Measurements from ENCODE around the gene GHRHR.

Gene GHRHR

GRCh38 chr7:30989824-30990672, 26.3 kb downstream of the GHRHR start:
- Histone ChIP-seq H2AFZ (ENCODE audit: low read length) (no peak overlapping the region), H4K91ac (ENCODE audit: low read depth, low read length, poor library complexity) (peak overlapping the region; percentile 3), H3K9ac (ENCODE audit: low read depth, low read length, poor library complexity) (no peak overlapping the region), H2BK120ac (ENCODE audit: low read depth, low read length) (no peak overlapping the region), H3K36me3 (replicated peaks in 1 of 2; ENCODE audit: control insufficient read depth in 2 of 2, insufficient read depth in 2 of 2, low read length in 2 of 2) (no peaks in the 10 kb centered on the region), H3K4ac (ENCODE audit: low read length) (no peak overlapping the region), H3K23ac (ENCODE audit: low read depth, low read length, poor library complexity) (no peak overlapping the region), H3K27ac (replicated peaks; ENCODE audit: low read length) (no peak overlapping the region), H3K27me3 (ENCODE audit: control insufficient read depth in 3 of 3, insufficient read depth in 3 of 3, low read depth in 1 of 3, low read length in 3 of 3) (peaks cover 0 to 14% (median 12%) of the 10 kb centered on the region in 3 experiments), H3K4me3 (ENCODE audit: low read length in 2 of 2) (no peak overlapping the region), H3K9me3 (replicated peaks in 1 of 2; ENCODE audit: control insufficient read depth in 2 of 2, insufficient read depth in 1 of 2, low read depth in 1 of 2, low read length in 2 of 2) (peaks cover 0 to 2% of the 10 kb centered on the region in 2 donors), H2BK15ac (ENCODE audit: low read length) (peak overlapping the region; percentile 68), H3K79me1 (ENCODE audit: low read depth, low read length) (no peaks in the 10 kb centered on the region), H4K8ac (ENCODE audit: low read depth, low read length) (no peak overlapping the region), H3K18ac (ENCODE audit: low read length) (peak overlapping the region; percentile 76), H2AK5ac (ENCODE audit: low read depth, low read length) (peak overlapping the region; percentile 44), H3K4me1 (ENCODE audit: control insufficient read depth in 2 of 2, insufficient read depth in 1 of 2, low read depth in 1 of 2, low read length in 2 of 2) (peaks cover 0 to 23% of the 10 kb centered on the region in 2 donors), H2BK12ac (ENCODE audit: low read length) (no peak overlapping the region), H3K4me2 (ENCODE audit: insufficient read depth, low read length, poor library complexity, severe bottlenecking) (no peak overlapping the region), H2BK5ac (ENCODE audit: low read length) (no peak overlapping the region), H3K14ac (ENCODE audit: low read length) (no peak overlapping the region)
- DNase-seq (ENCODE audit: low spot score) = no peak
- WGBS, 2 donors (ENCODE audit: extremely low coverage in 2 of 2, insufficient read length in 2 of 2, insufficient replicate concordance in 1 of 2) = no CpG with 5 or more reads among the region's 10 CpGs

- H3K79me1 ChIP-seq (ENCODE audit: low read depth, low read length) = no peaks in the 10 kb centered on the region
- no peak overlapping the region for H4K8ac ChIP-seq (ENCODE audit: low read depth, low read length)
- no peak overlapping the region for H3K14ac ChIP-seq (ENCODE audit: low read length)
- no peak overlapping the region for H3K4me3 ChIP-seq (ENCODE audit: low read length in 2 of 2)
- H3K23ac ChIP-seq (ENCODE audit: low read depth, low read length, poor library complexity) = no peak overlapping the region
- no peak overlapping the region for H4K91ac ChIP-seq (ENCODE audit: low read depth, low read length, poor library complexity)
- H3K36me3 ChIP-seq (replicated peaks in 1 of 2; ENCODE audit: control insufficient read depth in 2 of 2, insufficient read depth in 2 of 2, low read length in 2 of 2) = no peaks in the 10 kb centered on the region
- no peak for DNase-seq (ENCODE audit: low spot score)
- no peak overlapping the region for H3K9ac ChIP-seq (ENCODE audit: low read depth, low read length, poor library complexity)
- peaks cover 0 to 23% of the 10 kb centered on the region in 2 donors for H3K4me1 ChIP-seq (ENCODE audit: control insufficient read depth in 2 of 2, insufficient read depth in 1 of 2, low read depth in 1 of 2, low read length in 2 of 2)
- H3K9me3 ChIP-seq (replicated peaks in 1 of 2; ENCODE audit: control insufficient read depth in 2 of 2, insufficient read depth in 1 of 2, low read depth in 1 of 2, low read length in 2 of 2) = no peaks in the 10 kb centered on the region
- H3K4ac ChIP-seq (ENCODE audit: low read length) = no peak overlapping the region
- H2BK120ac ChIP-seq (ENCODE audit: low read depth, low read length) = no peak overlapping the region
- H2AK5ac ChIP-seq (ENCODE audit: low read depth, low read length) = no peak overlapping the region
- no peak overlapping the region for H2BK5ac ChIP-seq (ENCODE audit: low read length)
- no peak overlapping the region for H3K27ac ChIP-seq (replicated peaks; ENCODE audit: low read length)
- no CpG with 5 or more reads among the region's 6 CpGs for WGBS, 2 donors (ENCODE audit: extremely low coverage in 2 of 2, insufficient read length in 2 of 2, insufficient replicate concordance in 1 of 2)
- no peak overlapping the region for H2BK12ac ChIP-seq (ENCODE audit: low read length)
- H3K18ac ChIP-seq (ENCODE audit: low read length) = no peak overlapping the region
- H2AFZ ChIP-seq (ENCODE audit: low read length) = no peak overlapping the region
- H2BK15ac ChIP-seq (ENCODE audit: low read length) = no peak overlapping the region
- no peak overlapping the region for H3K4me2 ChIP-seq (ENCODE audit: insufficient read depth, low read length, poor library complexity, severe bottlenecking)
- H3K27me3 ChIP-seq (ENCODE audit: control insufficient read depth in 3 of 3, insufficient read depth in 3 of 3, low read depth in 1 of 3, low read length in 3 of 3) = peaks cover 0 to 7% (median 6%) of the 10 kb centered on the region in 3 experiments
Observed at GRCh38 chr7:30990673-30991170, 27.0 kb downstream of the GHRHR start.

DNA sequence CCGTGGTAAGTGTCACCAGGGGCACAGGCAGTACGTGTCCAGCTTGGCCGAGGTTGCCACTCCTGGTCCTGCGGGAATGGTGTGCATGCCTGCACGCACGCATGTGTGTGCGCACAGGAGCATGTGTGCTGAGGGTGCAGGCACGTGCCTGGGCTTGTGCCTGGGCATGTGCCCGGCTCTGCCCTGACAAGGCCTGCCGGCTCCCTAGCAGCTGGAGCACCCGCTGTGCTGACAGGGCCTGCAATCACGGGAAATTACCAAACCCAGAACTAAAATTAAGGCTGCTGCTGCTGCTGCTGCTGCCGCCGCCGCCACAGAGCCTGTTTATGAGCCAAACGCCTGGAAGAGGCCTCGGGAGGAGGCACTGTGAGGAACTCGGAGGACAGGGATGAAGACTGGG, 28.7 kb downstream of the GHRHR start:
- Histone ChIP-seq H2AK5ac (ENCODE audit: low read depth, low read length) (peak overlapping the region; percentile 53), H3K14ac (ENCODE audit: low read length) (peak overlapping the region; percentile 94), H3K9ac (ENCODE audit: low read depth, low read length, poor library complexity) (peak overlapping the region; percentile 68), H2BK5ac (ENCODE audit: low read length) (no peak overlapping the region), H3K27ac (replicated peaks; ENCODE audit: low read length) (no peak overlapping the region), H3K9me3 (replicated peaks in 1 of 2; ENCODE audit: control insufficient read depth in 2 of 2, insufficient read depth in 1 of 2, low read depth in 1 of 2, low read length in 2 of 2) (no peaks in the 10 kb centered on the region), H4K8ac (ENCODE audit: low read depth, low read length) (peak overlapping the region; percentile 57), H4K91ac (ENCODE audit: low read depth, low read length, poor library complexity) (peak overlapping the region; percentile 86), H2BK120ac (ENCODE audit: low read depth, low read length) (no peak overlapping the region), H3K4me1 (ENCODE audit: control insufficient read depth in 2 of 2, insufficient read depth in 1 of 2, low read depth in 1 of 2, low read length in 2 of 2) (peaks cover 0 to 13% of the 10 kb centered on the region in 2 donors), H3K4ac (ENCODE audit: low read length) (peak overlapping the region; percentile 38), H3K4me3 (ENCODE audit: low read length in 2 of 2) (no peak overlapping the region), H3K23ac (ENCODE audit: low read depth, low read length, poor library complexity) (peak overlapping the region; percentile 66), H3K4me2 (ENCODE audit: insufficient read depth, low read length, poor library complexity, severe bottlenecking) (no peak overlapping the region), H3K79me1 (ENCODE audit: low read depth, low read length) (no peaks in the 10 kb centered on the region), H2AFZ (ENCODE audit: low read length) (no peak overlapping the region), H3K18ac (ENCODE audit: low read length) (peak overlapping the region; percentile 44), H3K27me3 (ENCODE audit: control insufficient read depth in 3 of 3, insufficient read depth in 3 of 3, low read depth in 1 of 3, low read length in 3 of 3) (no peaks in the 10 kb centered on the region), H2BK12ac (ENCODE audit: low read length) (peak overlapping the region; percentile 67), H3K36me3 (replicated peaks in 1 of 2; ENCODE audit: control insufficient read depth in 2 of 2, insufficient read depth in 2 of 2, low read length in 2 of 2) (no peaks in the 10 kb centered on the region), H2BK15ac (ENCODE audit: low read length) (peak overlapping the region; percentile 50)
- DNase-seq (ENCODE audit: low spot score) = no peak
- WGBS, 2 donors (ENCODE audit: extremely low coverage in 2 of 2, insufficient read length in 2 of 2, insufficient replicate concordance in 1 of 2) = no CpG with 5 or more reads among the region's 18 CpGs

Data from neuronal stem cell (in vitro differentiated cells).